HG03469 (cell line): ENCODE data around the gene SEC14L1.
"Not testable (repeated sequence)": the region's sequence is repeated elsewhere in the genome, so short reads cannot be mapped to it uniquely, and the experiment has no call there.

Experiments
- ATAC-seq: cut with Tn5 transposase; IDR thresholded peaks from one replicate; pipeline ENCODE4 v1.9.1; 2021; ENCODE audit warnings: mild to moderate bottlenecking, moderate library complexity, moderate number of reproducible peaks; ENCODE audit not compliant: unreplicated experiment

Gene SEC14L1

GRCh38 chr17:77140878-77141767 is at the start of gene SEC14L1:
Gene SEC14L1, plus strand, starts transcription at chr17:77140969. Its CDS starts 2,628 bp downstream, at chr17:77143597.
- peak; percentile 14 for ATAC-seq

- ATAC-seq = no peak
Observed at GRCh38 chr17:77092025-77092424, 48.7 kb upstream of the SEC14L1 start.

GRCh38 chr17:77095461-77095860 is 45.3 kb upstream of the SEC14L1 start:
- no peak for ATAC-seq

GRCh38 chr17:77096570-77097214 is 44.1 kb upstream of the SEC14L1 start:
- no peak for ATAC-seq

GRCh38 chr17:77097631-77098180 is 43.1 kb upstream of the SEC14L1 start:
- ATAC-seq = no peak

GRCh38 chr17:77098884-77099545 is 41.8 kb upstream of the SEC14L1 start:
- ATAC-seq = no peak

GRCh38 chr17:77099997-77100396 is 40.8 kb upstream of the SEC14L1 start:
- ATAC-seq = no peak

- no peak for ATAC-seq
Observed at GRCh38 chr17:77101521-77102410, 39.0 kb upstream of the SEC14L1 start.

- ATAC-seq = not testable (repeated sequence)
Observed at GRCh38 chr17:77102411-77103134, 38.2 kb upstream of the SEC14L1 start.

GRCh38 chr17:77105706-77106105 is 35.1 kb upstream of the SEC14L1 start:
- ATAC-seq = no peak

GRCh38 chr17:77106874-77107358 is 33.9 kb upstream of the SEC14L1 start:
- no peak for ATAC-seq

- no peak for ATAC-seq
Observed at GRCh38 chr17:77107506-77108433, 33.0 kb upstream of the SEC14L1 start.

GRCh38 chr17:77109159-77109759 is 31.5 kb upstream of the SEC14L1 start:
- no peak for ATAC-seq

- no peak for ATAC-seq
Observed at GRCh38 chr17:77109764-77110359, 30.9 kb upstream of the SEC14L1 start.

GRCh38 chr17:77111165-77111933 is 29.4 kb upstream of the SEC14L1 start:
- ATAC-seq = not testable (repeated sequence)

- ATAC-seq = no peak
Observed at GRCh38 chr17:77111934-77112296, 28.9 kb upstream of the SEC14L1 start.

GRCh38 chr17:77115510-77115909 is 25.3 kb upstream of the SEC14L1 start:
- no peak for ATAC-seq
